BE2C (cell line): ENCODE measurements around the gene DVL1.
A peak's percentile ranks its signal among the peaks of the same experiment; 100 is the strongest.

Experiments
- DNase-seq: peaks from one replicate; pipeline ENCODE4 v3.0.0-alpha.2; 2020
- H3K27me3 ChIP-seq: fragments of 250-450 bp; sonication (Bioruptor Pico); 2 replicates; pipeline ENCODE4 v1.5.1; 2020; ENCODE audit warnings: mild to moderate bottlenecking
- H3K36me3 ChIP-seq: fragments of 250-450 bp; sonication (Bioruptor Pico); 2 replicates; pipeline ENCODE4 v1.5.1; 2020; ENCODE audit warnings: mild to moderate bottlenecking
- H3K4me1 ChIP-seq: fragments of 250-450 bp; sonication (Bioruptor Pico); 2 replicates; pipeline ENCODE4 v1.5.1; 2020
- H3K4me3 ChIP-seq: 2 replicates; pipeline ENCODE4 v1.5.1; 2011; ENCODE audit warnings: low read depth, low read length
- H3K9me3 ChIP-seq: fragments of 250-450 bp; sonication (Bioruptor Pico); 2 replicates; pipeline ENCODE4 v1.5.1; 2020
- CTCF ChIP-seq: IDR thresholded peaks from 2 replicates; pipeline ENCODE4 v1.5.1; 2012; ENCODE audit warnings: mild to moderate bottlenecking, low read depth, low read length

The DVL1 gene

GRCh38 chr1:1337793-1338147 is 11.4 kb downstream of the DVL1 start:
- no peaks in the 10 kb centered on the region for H3K9me3 ChIP-seq
- peak; percentile 55 for DNase-seq
- no peak for TF ChIP-seq CTCF
- H3K4me1 ChIP-seq: no peaks in the 10 kb centered on the region
- H3K36me3 ChIP-seq: peaks cover 49% of the 10 kb centered on the region
- no peak overlapping the region for H3K4me3 ChIP-seq
- H3K27me3 ChIP-seq: no peaks in the 10 kb centered on the region

GRCh38 chr1:1336931-1337792 is 12.1 kb downstream of the DVL1 start:
- Histone ChIP-seq H3K4me1 (no peaks in the 10 kb centered on the region), H3K27me3 (peaks cover 5% of the 10 kb centered on the region; the same call in 1 of the 2 replicates), H3K9me3 (no peaks in the 10 kb centered on the region), H3K4me3 (no peak overlapping the region), H3K36me3 (peaks cover 49% of the 10 kb centered on the region)
- no peak for DNase-seq
- no peak for TF ChIP-seq CTCF

- DNase-seq: no peak
- Histone ChIP-seq H3K27me3 (peaks cover 9% of the 10 kb centered on the region), H3K9me3 (no peaks in the 10 kb centered on the region), H3K4me1 (no peaks in the 10 kb centered on the region), H3K36me3 (peaks cover 42% of the 10 kb centered on the region), H3K4me3 (no peak overlapping the region)
- no peak for TF ChIP-seq CTCF
Observed at GRCh38 chr1:1336446-1336845, 12.8 kb downstream of the DVL1 start.

GRCh38 chr1:1335792-1336248 is 13.4 kb downstream of the DVL1 start:
- H3K4me3 ChIP-seq: no peak overlapping the region
- no peak for DNase-seq
- H3K4me1 ChIP-seq: no peaks in the 10 kb centered on the region
- H3K36me3 ChIP-seq: peaks cover 36% of the 10 kb centered on the region
- no peaks in the 10 kb centered on the region for H3K9me3 ChIP-seq
- peaks cover 16% of the 10 kb centered on the region for H3K27me3 ChIP-seq
- no peak for TF ChIP-seq CTCF

GRCh38 chr1:1335283-1335682 is 13.9 kb downstream of the DVL1 start:
- TF ChIP-seq CTCF: no peak
- Histone ChIP-seq H3K4me1 (no peaks in the 10 kb centered on the region), H3K36me3 (peaks cover 32% of the 10 kb centered on the region), H3K9me3 (no peaks in the 10 kb centered on the region), H3K27me3 (peaks cover 19% of the 10 kb centered on the region), H3K4me3 (no peak overlapping the region)
- no peak for DNase-seq

DNA sequence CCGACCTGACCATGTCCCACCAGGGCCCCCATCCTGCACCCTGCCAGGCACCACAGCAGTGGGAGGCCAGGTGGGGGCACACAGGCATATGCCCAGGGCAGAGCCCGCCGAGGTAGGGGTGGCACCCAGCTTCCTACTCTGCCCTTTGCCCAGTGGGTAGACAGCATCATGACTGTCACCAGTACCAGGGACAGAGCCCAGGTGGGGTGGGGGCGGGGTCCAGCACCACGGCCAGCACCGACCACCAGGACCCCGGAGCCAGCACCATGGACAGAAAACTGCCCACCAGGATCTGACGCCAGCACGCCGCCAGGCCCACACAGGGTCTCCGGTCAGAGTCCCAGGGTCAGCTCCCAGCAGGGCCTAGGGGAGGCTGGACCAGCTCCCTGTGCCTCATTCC is 14.4 kb downstream of the DVL1 start:
- no peak for TF ChIP-seq CTCF
- DNase-seq: no peak
- no peaks in the 10 kb centered on the region for H3K9me3 ChIP-seq
- no peaks in the 10 kb centered on the region for H3K4me1 ChIP-seq
- peaks cover 29% of the 10 kb centered on the region for H3K36me3 ChIP-seq
- no peak overlapping the region for H3K4me3 ChIP-seq
- peaks cover 19% of the 10 kb centered on the region for H3K27me3 ChIP-seq
